DND-41 (cell line): ENCODE results near the gene OXER1.

Experiments
- ATAC-seq: fragments of 200-7000 bp; cut with Tn5 transposase; 3 replicates; pipeline ENCODE4 v1.9.1; 2021; ENCODE audit warnings: low read depth; ENCODE audit not compliant: insufficient read depth
- DNase-seq: peaks from one replicate; pipeline ENCODE4 v3.0.0-alpha.2; 2020
- H2AFZ ChIP-seq: 2 replicates; pipeline ENCODE4 v1.6.0; 2012; ENCODE audit warnings: low read depth, low read length
- H3K27ac ChIP-seq: 2 replicates; pipeline ENCODE4 v1.5.1; 2012; ENCODE audit warnings: low read length, inconsistent platforms
- H3K27me3 ChIP-seq: fragments of 200-600 bp; sonication (generic); 2 replicates; pipeline ENCODE4 v1.6.0; 2012; ENCODE audit warnings: low read length, mild to moderate bottlenecking, inconsistent platforms; ENCODE audit not compliant: insufficient read depth, poor library complexity
- H3K36me3 ChIP-seq: 2 replicates; pipeline ENCODE4 v1.5.1; 2012; ENCODE audit warnings: low read length, inconsistent platforms; ENCODE audit not compliant: insufficient read depth
- H3K4me1 ChIP-seq: 2 replicates; pipeline ENCODE4 v1.5.1; 2012; ENCODE audit warnings: mild to moderate bottlenecking, low read length; ENCODE audit not compliant: insufficient read depth
- H3K4me2 ChIP-seq: 2 replicates; pipeline ENCODE4 v1.6.0; 2012; ENCODE audit warnings: mild to moderate bottlenecking, moderate library complexity, low read length, inconsistent platforms; ENCODE audit not compliant: insufficient read depth
- H3K4me3 ChIP-seq, 2 experiments: fragments of 200-600 bp in 1 of 2; shearing (Covaris generic) in 1 of 2; 2 replicates each; pipeline ENCODE4 v1.5.1; 2012 to 2016; ENCODE audit warnings: inconsistent platforms in 2 of 2, low read length in 2 of 2, mild to moderate bottlenecking in 2 of 2, low read depth in 1 of 2, moderate library complexity in 1 of 2
- H3K79me2 ChIP-seq: 2 replicates; pipeline ENCODE4 v1.6.0; 2012; ENCODE audit warnings: low read length, inconsistent platforms; ENCODE audit not compliant: insufficient read depth
- H3K9ac ChIP-seq: 2 replicates; pipeline ENCODE4 v1.6.0; 2012; ENCODE audit warnings: low read depth, mild to moderate bottlenecking, inconsistent platforms, low read length, moderate library complexity
- H3K9me3 ChIP-seq: 2 replicates; pipeline ENCODE4 v1.5.1; 2012; ENCODE audit warnings: low read length, moderate library complexity, mild to moderate bottlenecking, inconsistent platforms; ENCODE audit not compliant: insufficient read depth, severe bottlenecking
- H4K20me1 ChIP-seq: 2 replicates; pipeline ENCODE4 v1.6.0; 2012; ENCODE audit warnings: low read length; ENCODE audit not compliant: insufficient read depth
- CTCF ChIP-seq: IDR thresholded peaks from 2 replicates; pipeline ENCODE4 v1.5.1; 2012; ENCODE audit warnings: borderline replicate concordance, low read length, moderate library complexity, mild to moderate bottlenecking; ENCODE audit not compliant: poor library complexity, severe bottlenecking; ENCODE audit errors: extremely low read depth
- EZH2 ChIP-seq: IDR thresholded peaks from 3 replicates; pipeline ENCODE4 v1.6.1; 2012; ENCODE audit warnings: borderline replicate concordance, low read depth, mild to moderate bottlenecking, moderate library complexity, low read length, inconsistent platforms; ENCODE audit not compliant: severe bottlenecking

The OXER1 gene

GRCh38 chr2:42725657-42726056 lies 38.3 kb downstream of the OXER1 start:
- Histone ChIP-seq H3K27ac (no peak overlapping the region), H3K9ac (no peak overlapping the region), H4K20me1 (no peaks in the 10 kb centered on the region), H3K9me3 (peaks cover 5% of the 10 kb centered on the region), H2AFZ (no peak overlapping the region), H3K4me2 (no peak overlapping the region), H3K4me1 (no peaks in the 10 kb centered on the region), H3K4me3 (no peak overlapping the region), H3K79me2 (no peaks in the 10 kb centered on the region), H3K36me3 (peaks cover 12% of the 10 kb centered on the region; the same call in 1 of the 2 replicates), H3K27me3 (no peaks in the 10 kb centered on the region)
- no peak for TF ChIP-seq CTCF
- no peak for TF ChIP-seq EZH2
- DNase-seq (no peak), ATAC-seq (no peak)

GRCh38 chr2:42724886-42725285 lies 39.0 kb downstream of the OXER1 start:
- H3K4me3 ChIP-seq: no peak overlapping the region
- no peaks in the 10 kb centered on the region for H3K4me1 ChIP-seq
- no peaks in the 10 kb centered on the region for H3K79me2 ChIP-seq
- no peak overlapping the region for H2AFZ ChIP-seq
- no peak overlapping the region for H3K27ac ChIP-seq
- no peak overlapping the region for H3K4me2 ChIP-seq
- no peak for DNase-seq
- no peaks in the 10 kb centered on the region for H3K27me3 ChIP-seq
- ATAC-seq: no peak
- peaks cover 12% of the 10 kb centered on the region; the same call in 1 of the 2 replicates for H3K36me3 ChIP-seq
- peaks cover 5% of the 10 kb centered on the region for H3K9me3 ChIP-seq
- H3K9ac ChIP-seq: no peak overlapping the region
- H4K20me1 ChIP-seq: no peaks in the 10 kb centered on the region
- TF ChIP-seq CTCF (no peak), EZH2 (no peak)

DNA sequence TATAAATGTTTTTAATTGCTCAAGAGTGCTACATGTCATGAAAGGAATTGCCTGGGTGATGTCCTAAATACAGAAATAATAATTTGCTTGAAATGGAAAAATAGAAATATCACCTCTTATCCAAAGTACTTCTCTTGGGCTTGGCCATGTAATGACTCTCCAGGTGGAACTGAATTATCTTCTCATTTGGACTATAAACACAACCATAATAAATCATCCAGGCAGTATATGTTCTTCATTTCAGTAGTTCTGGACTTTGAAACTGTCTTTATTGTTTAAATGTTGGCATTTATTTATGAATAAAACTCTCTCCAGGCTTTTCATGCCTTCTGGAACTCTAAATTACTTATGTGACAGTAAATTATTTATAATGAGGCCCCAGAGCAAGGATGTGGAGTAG lies 40.5 kb downstream of the OXER1 start:
- no peaks in the 10 kb centered on the region for H3K9me3 ChIP-seq
- H3K36me3 ChIP-seq: peaks cover 6% of the 10 kb centered on the region; the same call in 1 of the 2 replicates
- H4K20me1 ChIP-seq: no peaks in the 10 kb centered on the region
- H3K9ac ChIP-seq: no peak overlapping the region
- H3K79me2 ChIP-seq: no peaks in the 10 kb centered on the region
- DNase-seq (no peak), ATAC-seq (no peak)
- TF ChIP-seq CTCF (no peak), EZH2 (no peak)
- H2AFZ ChIP-seq: no peak overlapping the region
- H3K4me2 ChIP-seq: no peak overlapping the region
- H3K4me3 ChIP-seq: no peak overlapping the region
- H3K27ac ChIP-seq: no peak overlapping the region
- no peaks in the 10 kb centered on the region for H3K27me3 ChIP-seq
- no peaks in the 10 kb centered on the region for H3K4me1 ChIP-seq
